Chondrocyte (in vitro differentiated cells): ENCODE results near the gene ELOVL2. TPM values are rescaled to one million over a fixed set of nuclear protein-coding genes. Genes with fewer than 3 reads are reported as not detected.

Experiments used
- DNase-seq: peaks from one replicate; pipeline ENCODE4 v3.0.0; 2021; ENCODE audit warnings: mixed read lengths, low spot score
- H3K27ac Mint-ChIP-seq: one replicate; pipeline ENCODE4 v1.8.0; 2021; ENCODE audit warnings: mild to moderate bottlenecking, moderate library complexity, mixed read lengths; ENCODE audit not compliant: unreplicated experiment
- H3K27me3 Mint-ChIP-seq: 2 replicates; pipeline ENCODE4 v1.8.0; 2021; ENCODE audit warnings: low read depth, mixed read lengths
- H3K36me3 Mint-ChIP-seq: 2 replicates; pipeline ENCODE4 v1.8.0; 2021; ENCODE audit warnings: low read depth, mixed read lengths
- H3K4me1 Mint-ChIP-seq: 2 replicates; pipeline ENCODE4 v1.8.0; 2021; ENCODE audit warnings: low read depth, mild to moderate bottlenecking, mixed read lengths
- H3K4me3 Mint-ChIP-seq: one replicate; pipeline ENCODE4 v1.8.0; 2021; ENCODE audit warnings: mild to moderate bottlenecking, moderate library complexity, mixed read lengths; ENCODE audit not compliant: unreplicated experiment
- H3K9me3 Mint-ChIP-seq: 2 replicates; pipeline ENCODE4 v1.8.0; 2021; ENCODE audit warnings: low read depth, mixed read lengths
- CTCF ChIP-seq: fragments of 200-600 bp; sonication (generic); IDR thresholded peaks from 2 replicates; pipeline ENCODE4 v1.5.0; 2021; ENCODE audit warnings: antibody characterized with exemption, mild to moderate bottlenecking, moderate library complexity
- total RNA-seq: library from RNA; stranded (reverse); gene quantifications from 3 replicates; pipeline ENCODE4 v1.2.1, GENCODE V29; 2021

Gene ELOVL2
- total RNA-seq, 1 donor from 2014 or later: 18.2 TPM

GRCh38 chr6:11044712-11045167, 635 bp upstream of the ELOVL2 start:
- no peaks in the 10 kb centered on the region for H3K36me3 Mint-ChIP-seq
- peaks cover 24% of the 10 kb centered on the region for H3K4me1 Mint-ChIP-seq
- no peak for DNase-seq
- TF ChIP-seq CTCF: peak; percentile 11
- peaks cover 4% of the 10 kb centered on the region for H3K9me3 Mint-ChIP-seq
- no peak overlapping the region for H3K27ac Mint-ChIP-seq
- no peaks in the 10 kb centered on the region for H3K27me3 Mint-ChIP-seq
- peak overlapping the region; percentile 68 for H3K4me3 Mint-ChIP-seq

GRCh38 chr6:11043378-11043960, 636 bp downstream of the ELOVL2 start:
- no peaks in the 10 kb centered on the region for H3K36me3 Mint-ChIP-seq
- no peak for TF ChIP-seq CTCF
- peak overlapping the region; percentile 18 for H3K27ac Mint-ChIP-seq
- peaks cover 4% of the 10 kb centered on the region for H3K9me3 Mint-ChIP-seq
- H3K4me3 Mint-ChIP-seq: peak overlapping the region; percentile 76
- DNase-seq: no peak
- peaks cover 34% of the 10 kb centered on the region for H3K4me1 Mint-ChIP-seq
- no peaks in the 10 kb centered on the region for H3K27me3 Mint-ChIP-seq

GRCh38 chr6:11042750-11043377, 1.2 kb downstream of the ELOVL2 start:
- no peak for DNase-seq
- no peak for TF ChIP-seq CTCF
- peak overlapping the region; percentile 76 for H3K4me3 Mint-ChIP-seq
- no peaks in the 10 kb centered on the region for H3K36me3 Mint-ChIP-seq
- peak overlapping the region; percentile 18 for H3K27ac Mint-ChIP-seq
- peaks cover 4% of the 10 kb centered on the region for H3K9me3 Mint-ChIP-seq
- H3K4me1 Mint-ChIP-seq: peaks cover 34% of the 10 kb centered on the region
- H3K27me3 Mint-ChIP-seq: no peaks in the 10 kb centered on the region

GRCh38 chr6:11042025-11042749, 1.9 kb downstream of the ELOVL2 start:
- Mint-ChIP-seq H3K27ac (peak overlapping the region; percentile 1), H3K9me3 (peaks cover 4% of the 10 kb centered on the region), H3K4me1 (peaks cover 34% of the 10 kb centered on the region), H3K36me3 (no peaks in the 10 kb centered on the region), H3K4me3 (peak overlapping the region; percentile 76), H3K27me3 (no peaks in the 10 kb centered on the region)
- DNase-seq: no peak
- no peak for TF ChIP-seq CTCF

- Mint-ChIP-seq H3K4me1 (peaks cover 34% of the 10 kb centered on the region), H3K4me3 (peak overlapping the region; percentile 42), H3K27ac (peak overlapping the region; percentile 90), H3K36me3 (no peaks in the 10 kb centered on the region), H3K9me3 (peaks cover 4% of the 10 kb centered on the region), H3K27me3 (no peaks in the 10 kb centered on the region)
- no peak for DNase-seq
- TF ChIP-seq CTCF: no peak
Measured at GRCh38 chr6:11040134-11040533, 4.0 kb downstream of the ELOVL2 start.
